ENCODE measurements around the gene AMOTL2.

DNA sequence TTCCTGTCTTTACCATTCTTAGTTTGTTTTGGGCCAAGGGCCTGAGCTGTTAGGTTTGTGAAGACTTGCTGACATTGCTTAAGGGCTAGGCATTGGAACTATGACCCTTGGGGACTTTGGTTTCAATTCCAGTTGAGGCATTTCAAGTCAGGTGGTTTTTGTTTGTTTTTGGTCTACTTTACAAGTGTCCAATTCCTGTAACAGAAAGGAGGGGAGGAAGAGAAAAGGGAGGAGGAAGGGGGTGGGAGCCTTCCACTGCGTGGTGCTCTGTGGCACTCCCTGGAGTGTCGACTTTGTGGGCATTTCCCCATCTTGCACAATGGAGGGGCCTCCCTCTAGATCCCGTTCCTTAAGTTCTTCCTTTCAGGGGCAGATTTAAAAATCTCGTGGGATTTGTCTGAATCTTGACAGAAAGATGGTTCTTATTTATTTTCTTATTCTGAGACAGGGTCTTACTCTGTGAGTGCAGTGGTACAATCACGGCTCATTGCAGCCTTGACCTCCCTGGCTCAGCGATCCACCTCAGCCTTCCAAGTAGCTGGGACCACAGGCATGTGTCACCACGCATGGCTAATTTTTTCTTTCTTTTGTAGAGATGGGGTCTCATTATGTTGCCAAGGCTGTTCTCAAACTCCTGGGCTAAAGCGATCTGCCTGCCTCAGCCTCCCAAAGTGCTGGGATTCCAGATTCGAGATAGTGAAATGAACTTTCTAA lies 64.1 kb downstream of the AMOTL2 start:
- TF ChIP-seq, protein P1, sequence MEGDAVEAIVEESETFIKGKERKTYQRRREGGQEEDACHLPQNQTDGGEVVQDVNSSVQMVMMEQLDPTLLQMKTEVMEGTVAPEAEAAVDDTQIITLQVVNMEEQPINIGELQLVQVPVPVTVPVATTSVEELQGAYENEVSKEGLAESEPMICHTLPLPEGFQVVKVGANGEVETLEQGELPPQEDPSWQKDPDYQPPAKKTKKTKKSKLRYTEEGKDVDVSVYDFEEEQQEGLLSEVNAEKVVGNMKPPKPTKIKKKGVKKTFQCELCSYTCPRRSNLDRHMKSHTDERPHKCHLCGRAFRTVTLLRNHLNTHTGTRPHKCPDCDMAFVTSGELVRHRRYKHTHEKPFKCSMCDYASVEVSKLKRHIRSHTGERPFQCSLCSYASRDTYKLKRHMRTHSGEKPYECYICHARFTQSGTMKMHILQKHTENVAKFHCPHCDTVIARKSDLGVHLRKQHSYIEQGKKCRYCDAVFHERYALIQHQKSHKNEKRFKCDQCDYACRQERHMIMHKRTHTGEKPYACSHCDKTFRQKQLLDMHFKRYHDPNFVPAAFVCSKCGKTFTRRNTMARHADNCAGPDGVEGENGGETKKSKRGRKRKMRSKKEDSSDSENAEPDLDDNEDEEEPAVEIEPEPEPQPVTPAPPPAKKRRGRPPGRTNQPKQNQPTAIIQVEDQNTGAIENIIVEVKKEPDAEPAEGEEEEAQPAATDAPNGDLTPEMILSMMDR (conservative IDR thresholded peaks at IDR 0.05; ENCODE audit: low read depth, low read length): no peak
- TF ChIP-seq EZH2 (IDR thresholded peaks at IDR 0.05; ENCODE audit: low read length, unreplicated experiment): no peak

Data from PC-3 (cell line).